Stimulated activated CD8-positive, alpha-beta memory T cell treated with anti-CD3 and anti-CD28 coated beads, Interleukin-7, amount 100 ng/mL, for 4 hours (primary cell): ENCODE results near the gene SPDYE18.
"Not testable (repeated sequence)": the region's sequence is repeated elsewhere in the genome, so short reads cannot be mapped to it uniquely, and the experiment has no call there.

Source experiments
- DNase-seq, 2 donors: peaks; one replicate each; pipeline ENCODE4 v3.0.0-alpha.2; 2020; ENCODE audit warnings: low read depth in 2 of 2

Gene SPDYE18

DNA sequence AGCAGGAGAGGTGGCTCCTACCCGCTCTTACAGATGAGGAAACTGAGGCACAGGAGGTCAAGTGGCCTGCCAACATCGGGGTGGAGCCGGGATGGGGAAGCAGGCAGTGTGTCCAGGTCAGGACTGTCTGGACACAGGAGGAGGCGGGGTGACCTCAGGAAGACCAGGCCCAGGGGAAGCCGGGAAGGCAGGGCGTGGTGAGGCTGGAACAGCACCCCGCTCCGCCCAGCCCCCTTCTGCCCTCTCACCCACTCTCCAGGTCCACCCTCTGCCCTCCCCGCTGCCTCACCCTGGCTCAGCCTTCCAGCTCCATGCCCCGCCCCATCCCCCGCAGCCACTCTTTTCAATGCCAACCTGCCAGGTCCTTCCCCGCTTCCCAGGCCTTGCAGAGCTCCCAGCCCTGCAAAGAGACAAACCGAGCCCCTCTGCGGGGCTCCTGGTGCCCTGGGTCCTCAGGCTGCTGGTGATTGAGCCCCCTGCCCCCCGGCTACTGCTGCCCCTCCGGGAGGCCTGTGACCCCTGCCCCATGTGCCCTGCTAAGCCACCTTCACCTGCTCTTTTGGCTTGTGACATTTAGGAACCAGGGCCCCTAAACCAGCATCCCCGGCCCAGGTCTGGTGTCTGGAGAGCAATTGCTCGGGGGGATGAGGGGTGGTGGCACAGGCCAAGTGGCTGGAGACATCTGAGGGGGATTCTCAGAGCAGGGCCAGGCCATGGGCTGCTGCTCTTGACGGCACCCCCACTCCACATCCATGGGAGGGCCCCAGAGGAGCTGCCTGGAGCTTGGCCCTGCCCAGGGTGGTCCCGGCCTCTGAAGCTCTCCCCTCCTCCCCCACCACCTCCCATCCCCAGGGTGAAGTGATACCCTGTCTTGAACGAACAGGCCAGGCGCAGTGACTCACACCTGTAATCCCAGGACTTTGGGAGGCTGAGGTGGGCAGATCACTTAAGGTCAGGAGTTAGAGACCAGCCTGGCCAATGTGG is 55.9 kb downstream of the SPDYE18 start:
- DNase-seq, result not testable (repeated sequence)

DNA sequence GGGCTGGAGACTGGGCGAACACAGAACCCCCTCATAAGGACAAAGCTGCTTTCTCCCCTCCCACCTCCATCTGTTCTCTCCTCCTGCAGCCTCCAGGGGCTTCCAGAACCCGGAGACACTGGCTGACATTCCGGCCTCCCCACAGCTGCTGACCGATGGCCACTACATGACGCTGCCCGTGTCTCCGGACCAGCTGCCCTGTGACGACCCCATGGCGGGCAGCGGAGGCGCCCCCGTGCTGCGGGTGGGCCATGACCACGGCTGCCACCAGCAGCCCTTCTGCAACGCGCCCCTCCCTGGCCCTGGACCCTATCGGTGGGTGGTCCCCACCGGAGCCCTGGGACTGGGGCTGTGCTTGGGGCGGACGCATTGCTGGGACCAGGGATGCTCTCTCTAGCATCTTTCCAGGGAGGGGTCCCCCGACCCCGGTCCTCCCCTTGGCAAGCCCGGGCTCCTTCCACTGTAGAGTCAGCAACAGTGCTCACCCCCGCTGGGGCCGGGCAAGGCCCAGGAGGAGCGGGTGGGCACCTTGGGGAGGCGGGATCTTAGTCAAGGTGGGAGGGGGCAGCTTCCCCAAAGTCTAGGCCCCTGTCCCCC is 56.8 kb downstream of the SPDYE18 start:
- not testable (repeated sequence) for DNase-seq

- DNase-seq, result not testable (repeated sequence)
These were observed 58.2 kb downstream of the SPDYE18 start for GRCh38 chr7:77004151-77004550.

- DNase-seq, result not testable (repeated sequence)
These were observed 59.1 kb downstream of the SPDYE18 start for GRCh38 chr7:77003241-77003640.

DNA sequence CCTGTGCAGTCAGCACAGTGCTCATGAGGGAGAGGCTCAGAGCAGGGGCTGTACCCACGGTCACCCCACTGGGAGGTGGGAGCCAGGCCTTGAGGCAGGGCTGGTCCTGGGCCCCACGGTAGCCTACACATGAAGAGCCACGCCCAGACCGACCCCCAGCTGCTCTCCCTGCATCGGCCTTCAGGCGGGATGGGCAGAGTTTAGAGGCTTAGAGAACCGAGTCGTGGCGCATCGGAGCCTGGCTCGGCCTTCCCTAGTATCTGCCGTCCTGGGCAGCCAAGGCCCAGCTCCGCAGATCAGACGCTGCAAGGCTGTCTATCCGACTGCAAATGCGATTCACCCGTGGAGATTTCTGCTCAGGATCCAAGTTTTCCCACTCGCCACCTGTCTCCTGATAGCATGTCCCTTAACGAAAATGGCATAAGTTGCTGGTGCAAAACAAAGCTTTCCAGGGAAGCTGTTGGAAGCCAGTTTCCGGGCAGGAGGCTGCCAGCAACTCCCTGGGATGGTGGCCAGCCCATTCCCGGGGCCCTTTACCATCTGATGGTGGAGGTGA is 59.6 kb downstream of the SPDYE18 start:
- DNase-seq, result not testable (repeated sequence)

DNA sequence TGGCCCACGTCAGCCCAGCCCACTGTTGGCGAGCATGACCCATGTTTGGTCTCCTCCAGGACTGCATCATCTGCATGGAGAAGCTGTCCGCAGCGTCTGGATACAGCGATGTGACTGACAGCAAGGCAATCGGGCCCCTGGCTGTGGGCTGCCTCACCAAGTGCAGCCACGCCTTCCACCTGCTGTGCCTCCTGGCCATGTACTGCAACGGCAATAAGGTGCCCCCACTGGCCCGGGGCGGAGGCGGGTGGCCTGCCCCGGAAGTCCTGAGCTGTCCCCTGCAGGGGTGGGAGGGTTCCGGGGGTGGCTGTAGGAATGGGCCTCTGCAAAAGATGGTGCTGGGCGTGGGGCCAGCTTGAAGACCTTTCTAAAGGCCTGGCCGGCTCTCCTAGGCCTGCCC is 60.3 kb downstream of the SPDYE18 start:
- not testable (repeated sequence) for DNase-seq
